DOHH2 (cell line): ENCODE measurements around the gene SEC22A.

Experiments used
- H3F3A ChIP-seq: fragments of 200-600 bp; sonication (generic), shearing (Covaris generic); 2 replicates; pipeline ENCODE4 v1.6.0; 2016; ENCODE audit warnings: antibody characterized with exemption, mild to moderate bottlenecking; ENCODE audit not compliant: control insufficient read depth, insufficient read depth
- H3K27ac ChIP-seq: fragments of 200-600 bp; sonication (generic); 2 replicates; pipeline ENCODE4 v1.5.1; 2014; ENCODE audit warnings: low read depth, mild to moderate bottlenecking, low read length, moderate library complexity
- H3K27me3 ChIP-seq: fragments of 200-600 bp; sonication (generic); 2 replicates; pipeline ENCODE4 v1.6.1; 2014; ENCODE audit warnings: mild to moderate bottlenecking, low read length, mixed read lengths; ENCODE audit not compliant: control insufficient read depth
- H3K36me3 ChIP-seq: fragments of 200-600 bp; sonication (generic); 2 replicates; pipeline ENCODE4 v1.6.1; 2014; ENCODE audit warnings: mild to moderate bottlenecking, low read length, moderate library complexity, mixed read lengths; ENCODE audit not compliant: control insufficient read depth
- H3K4me1 ChIP-seq: fragments of 200-600 bp; sonication (generic); 2 replicates; pipeline ENCODE4 v1.6.1; 2014; ENCODE audit warnings: mild to moderate bottlenecking, low read length, mixed read lengths; ENCODE audit not compliant: control insufficient read depth
- H3K4me2 ChIP-seq: fragments of 200-600 bp; sonication (generic); 2 replicates; pipeline ENCODE4 v1.6.0; 2014; ENCODE audit warnings: mild to moderate bottlenecking, low read length, moderate library complexity
- H3K4me3 ChIP-seq: fragments of 200-600 bp; sonication (generic); 2 replicates; pipeline ENCODE4 v1.5.1; 2014; ENCODE audit warnings: mild to moderate bottlenecking, low read length, mixed read lengths
- H3K79me2 ChIP-seq: fragments of 200-600 bp; sonication (generic); 2 replicates; pipeline ENCODE4 v1.6.1; 2014; ENCODE audit warnings: mild to moderate bottlenecking, low read length, mixed read lengths; ENCODE audit not compliant: control insufficient read depth
- H3K9me2 ChIP-seq: fragments of 200-600 bp; sonication (generic); replicated peaks from 2 replicates; pipeline ENCODE4 v1.6.1; 2014; ENCODE audit warnings: mild to moderate bottlenecking, low read length, mixed read lengths; ENCODE audit not compliant: control insufficient read depth
- H3K9me3 ChIP-seq: fragments of 200-600 bp; sonication (generic); 2 replicates; pipeline ENCODE4 v1.6.1; 2014; ENCODE audit warnings: antibody characterized with exemption, low read length, mixed read lengths; ENCODE audit not compliant: control insufficient read depth, insufficient read depth
- H4K20me1 ChIP-seq: fragments of 200-600 bp; sonication (generic); 2 replicates; pipeline ENCODE4 v1.6.0; 2014; ENCODE audit warnings: low read depth, mild to moderate bottlenecking, antibody characterized with exemption, low read length, moderate library complexity; ENCODE audit not compliant: control insufficient read depth, insufficient read depth
- CTCF ChIP-seq: fragments of 200-600 bp; sonication (generic); IDR thresholded peaks from one replicate; pipeline ENCODE4 v1.5.1; 2014; ENCODE audit warnings: antibody characterized with exemption, mild to moderate bottlenecking, low read depth, low read length; ENCODE audit not compliant: poor library complexity, severe bottlenecking
- EZH2phosphoT487 ChIP-seq: fragments of 200-600 bp; sonication (generic); IDR thresholded peaks from 2 replicates; pipeline ENCODE4 v1.6.1; 2017; ENCODE audit warnings: borderline replicate concordance, mild to moderate bottlenecking, antibody characterized with exemption, low read length, moderate library complexity, mixed read lengths

Gene SEC22A

GRCh38 chr3:123186695-123187094 lies 15.0 kb upstream of the SEC22A start:
- Histone ChIP-seq H3K4me3 (no peak overlapping the region), H3K4me2 (no peak overlapping the region), H3K79me2 (no peaks in the 10 kb centered on the region), H3K4me1 (no peaks in the 10 kb centered on the region), H3K9me3 (no peaks in the 10 kb centered on the region), H3K27me3 (0 out of 2 replicates have a peak, but pooled peaks cover 4% of the 10 kb centered on the region), H4K20me1 (no peaks in the 10 kb centered on the region), H3F3A (no peaks in the 10 kb centered on the region), H3K9me2 (no peaks in the 10 kb centered on the region), H3K36me3 (no peaks in the 10 kb centered on the region), H3K27ac (no peak overlapping the region)
- TF ChIP-seq EZH2phosphoT487 (no peak), CTCF (no peak)

GRCh38 chr3:123188058-123188457 lies 13.7 kb upstream of the SEC22A start:
- no peaks in the 10 kb centered on the region for H3K9me3 ChIP-seq
- H4K20me1 ChIP-seq: no peaks in the 10 kb centered on the region
- no peaks in the 10 kb centered on the region for H3F3A ChIP-seq
- no peak overlapping the region for H3K4me3 ChIP-seq
- H3K27me3 ChIP-seq: 0 out of 2 replicates have a peak, but pooled peaks cover 4% of the 10 kb centered on the region
- H3K79me2 ChIP-seq: no peaks in the 10 kb centered on the region
- H3K36me3 ChIP-seq: no peaks in the 10 kb centered on the region
- H3K4me1 ChIP-seq: no peaks in the 10 kb centered on the region
- TF ChIP-seq CTCF: no peak
- no peaks in the 10 kb centered on the region for H3K9me2 ChIP-seq
- no peak overlapping the region for H3K27ac ChIP-seq
- no peak overlapping the region for H3K4me2 ChIP-seq

- H3K4me3 ChIP-seq: no peak overlapping the region
- no peaks in the 10 kb centered on the region for H3F3A ChIP-seq
- H3K36me3 ChIP-seq: no peaks in the 10 kb centered on the region
- H3K27ac ChIP-seq: no peak overlapping the region
- no peaks in the 10 kb centered on the region for H3K9me3 ChIP-seq
- no peak overlapping the region for H3K4me2 ChIP-seq
- no peaks in the 10 kb centered on the region for H3K79me2 ChIP-seq
- no peaks in the 10 kb centered on the region for H3K4me1 ChIP-seq
- H3K9me2 ChIP-seq: no peaks in the 10 kb centered on the region
- H3K27me3 ChIP-seq: peaks cover 2% of the 10 kb centered on the region; the same call in 1 of the 2 replicates
- no peaks in the 10 kb centered on the region for H4K20me1 ChIP-seq
- TF ChIP-seq CTCF (no peak), EZH2phosphoT487 (no peak)
Measured at GRCh38 chr3:123193448-123194101, 8.2 kb upstream of the SEC22A start.
